ENCODE results near the gene BPGM.

BPGM gene

GRCh38 chr7:134699021-134699818, 52.6 kb downstream of the BPGM start:
- no peak for DNase-seq

GRCh38 chr7:134699899-134700298, 53.2 kb downstream of the BPGM start:
- no peak for DNase-seq

- no peak for DNase-seq
These were observed 54.6 kb downstream of the BPGM start for GRCh38 chr7:134701272-134701671.

- no peak for DNase-seq
These were observed 56.0 kb downstream of the BPGM start for GRCh38 chr7:134702366-134703240.

- no peak for DNase-seq
These were observed 56.6 kb downstream of the BPGM start for GRCh38 chr7:134703241-134703594.

- no peak for DNase-seq
These were observed 57.1 kb downstream of the BPGM start for GRCh38 chr7:134703782-134704181.

GRCh38 chr7:134704827-134705226, 58.2 kb downstream of the BPGM start:
- DNase-seq = no peak

GRCh38 chr7:134705716-134706115, 59.1 kb downstream of the BPGM start:
- DNase-seq = no peak

GRCh38 chr7:134706468-134706867, 59.8 kb downstream of the BPGM start:
- DNase-seq = no peak

- DNase-seq = no peak
These were observed 61.2 kb downstream of the BPGM start for GRCh38 chr7:134707663-134708378.

- DNase-seq = no peak
These were observed 62.0 kb downstream of the BPGM start for GRCh38 chr7:134708692-134709091.

GRCh38 chr7:134709197-134709596, 62.5 kb downstream of the BPGM start:
- DNase-seq = no peak

GRCh38 chr7:134710511-134710853, 63.8 kb downstream of the BPGM start:
- DNase-seq = no peak

- DNase-seq = no peak
These were observed 64.4 kb downstream of the BPGM start for GRCh38 chr7:134710854-134711624.

GRCh38 chr7:134712196-134712595, 65.5 kb downstream of the BPGM start:
- no peak for DNase-seq

- DNase-seq = no peak
These were observed 68.0 kb downstream of the BPGM start for GRCh38 chr7:134714470-134715205.

GRCh38 chr7:134718211-134718875, 71.7 kb downstream of the BPGM start:
- DNase-seq = no peak

- DNase-seq = no peak
These were observed 73.7 kb downstream of the BPGM start for GRCh38 chr7:134720091-134720935.

- no peak for DNase-seq
These were observed 74.5 kb downstream of the BPGM start for GRCh38 chr7:134721171-134721570.

GRCh38 chr7:134722786-134723322, 76.2 kb downstream of the BPGM start:
- no peak for DNase-seq

Data from NCI-H146 (cell line).